GM19455 (cell line): Measurements from ENCODE around the gene RIPOR3.
"Not testable (repeated sequence)": the region's sequence is repeated elsewhere in the genome, so short reads cannot be mapped to it uniquely, and the experiment has no call there.

ENCODE experiments used
- ATAC-seq: cut with Tn5 transposase; IDR thresholded peaks from one replicate; pipeline ENCODE4 v1.9.1; 2021; ENCODE audit not compliant: unreplicated experiment

The RIPOR3 gene

DNA sequence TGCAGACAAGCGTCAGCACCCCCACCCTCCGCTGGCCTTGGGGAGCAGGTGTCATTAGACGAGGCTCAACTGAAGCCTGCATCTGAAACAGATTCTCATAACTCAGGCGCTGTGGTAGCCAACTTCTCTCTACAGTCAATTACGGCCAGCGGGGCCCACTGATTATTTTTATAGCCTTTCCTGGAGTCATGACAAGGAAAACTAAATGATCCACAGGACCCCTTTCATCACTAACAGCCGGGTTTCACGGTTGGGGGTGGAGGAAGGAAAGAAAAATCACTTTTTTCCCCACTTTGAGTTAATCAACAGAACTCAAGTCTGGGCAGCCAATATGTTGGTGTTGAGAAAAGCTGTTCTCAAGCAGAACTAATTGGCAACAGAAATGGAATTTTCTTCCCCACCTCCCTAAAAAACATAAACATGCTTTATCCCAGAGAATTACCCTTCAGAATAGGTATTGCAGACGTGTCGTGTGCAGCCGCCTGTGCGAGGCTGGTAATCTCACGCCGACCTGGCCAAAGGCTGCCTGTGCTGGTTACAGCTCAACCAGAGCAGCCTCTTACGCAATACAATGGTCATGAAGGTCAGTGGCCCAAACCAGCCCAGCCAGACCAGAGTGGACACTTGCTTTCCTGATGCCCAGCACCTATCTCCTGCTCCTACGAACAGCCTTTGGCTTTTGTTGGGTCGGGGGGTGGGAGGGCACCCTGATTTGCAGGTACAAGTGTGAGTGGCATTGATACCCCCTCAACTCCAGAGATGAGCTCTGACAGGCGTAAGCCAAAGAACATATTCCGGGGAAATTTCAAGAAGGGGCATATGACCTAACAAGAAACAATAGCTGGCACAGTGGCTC lies 11.0 kb downstream of the RIPOR3 start:
- ATAC-seq, result no peak

DNA sequence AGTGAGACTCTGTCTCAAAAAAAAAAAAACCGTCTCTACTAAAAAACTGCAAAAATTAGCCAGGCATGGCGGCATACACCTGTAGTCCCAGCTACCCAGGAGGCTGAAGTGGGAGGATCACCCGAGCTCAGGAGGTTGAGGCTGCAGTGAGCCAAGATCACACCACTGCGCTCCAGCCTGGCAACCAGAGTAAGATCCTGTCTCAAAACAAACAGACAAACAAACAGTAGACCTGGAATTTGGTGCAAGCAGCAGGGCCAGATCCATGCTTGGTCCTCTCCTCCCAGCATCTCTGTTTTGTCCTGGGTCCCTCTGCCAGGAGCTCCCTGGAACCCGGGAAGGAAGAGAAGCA lies 11.6 kb downstream of the RIPOR3 start:
- ATAC-seq, result no peak

DNA sequence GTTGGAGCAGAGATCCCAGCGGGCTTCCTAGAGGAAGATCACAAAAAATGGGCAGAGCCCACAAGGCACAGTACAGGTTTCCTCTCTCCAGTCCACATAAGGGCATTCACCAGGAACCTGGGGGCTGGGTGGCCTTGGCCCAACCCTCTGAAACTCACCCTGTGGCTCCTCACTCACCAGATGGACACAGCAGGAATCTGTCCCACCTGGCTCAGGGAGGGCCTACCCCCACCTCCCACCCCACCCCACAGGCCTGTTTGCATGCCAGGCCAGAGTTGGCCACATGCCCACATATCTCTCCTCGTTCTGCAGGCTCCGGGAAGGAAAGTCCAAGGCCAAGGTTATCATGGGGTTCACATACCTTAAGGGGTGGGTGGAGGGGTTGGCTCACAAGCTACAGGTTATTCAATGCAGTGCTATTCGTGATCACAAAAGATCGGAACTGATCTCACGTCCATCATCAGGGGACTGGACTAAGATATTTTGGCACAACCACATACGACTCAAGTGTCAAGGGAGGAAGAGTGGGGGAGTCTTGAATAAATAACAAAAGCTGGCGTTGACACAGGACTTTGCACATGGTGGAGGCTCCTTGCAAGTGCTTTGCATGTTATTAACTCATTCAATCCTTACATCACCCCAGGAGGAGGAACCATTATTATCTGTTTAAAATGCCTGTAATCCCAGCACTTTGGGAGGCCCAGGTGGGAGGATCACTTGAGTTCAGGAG lies 13.0 kb downstream of the RIPOR3 start:
- no peak for ATAC-seq

DNA sequence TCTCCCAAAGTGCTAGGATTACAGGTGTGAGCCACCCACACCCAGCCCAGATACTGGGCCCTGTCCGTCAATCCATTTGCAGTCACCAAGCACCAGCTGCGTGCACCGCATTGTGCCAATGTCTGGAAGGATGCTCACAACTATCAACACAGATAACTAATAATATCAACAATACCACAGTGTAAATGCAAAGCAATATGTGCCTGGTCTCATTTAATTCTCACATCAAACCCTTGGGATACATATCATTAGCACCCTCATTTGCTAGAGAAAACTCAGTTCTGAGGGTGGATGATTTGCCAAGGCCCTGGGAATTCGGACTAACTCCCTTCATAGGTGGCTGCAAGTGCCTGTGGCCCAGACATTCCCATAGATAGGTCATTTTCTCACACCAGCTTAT lies 14.5 kb downstream of the RIPOR3 start:
- ATAC-seq, result no peak

DNA sequence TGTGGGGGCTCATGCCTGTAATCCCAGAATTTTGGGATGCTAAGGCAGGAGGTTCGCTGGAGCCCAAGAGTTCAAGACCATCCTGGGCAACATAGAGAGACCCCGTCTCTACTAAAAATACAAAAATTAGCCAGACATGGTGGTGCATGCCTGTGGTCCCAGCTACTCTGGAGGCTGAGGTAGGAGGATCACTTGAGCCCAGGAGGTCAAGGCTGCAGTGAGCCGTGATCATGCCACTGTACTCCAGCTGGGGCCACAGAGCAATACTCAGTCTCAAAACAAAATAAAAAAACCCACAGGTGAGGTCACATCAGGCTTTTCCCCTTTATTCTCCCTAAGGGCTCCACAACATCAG lies 15.0 kb downstream of the RIPOR3 start:
- not testable (repeated sequence) for ATAC-seq

DNA sequence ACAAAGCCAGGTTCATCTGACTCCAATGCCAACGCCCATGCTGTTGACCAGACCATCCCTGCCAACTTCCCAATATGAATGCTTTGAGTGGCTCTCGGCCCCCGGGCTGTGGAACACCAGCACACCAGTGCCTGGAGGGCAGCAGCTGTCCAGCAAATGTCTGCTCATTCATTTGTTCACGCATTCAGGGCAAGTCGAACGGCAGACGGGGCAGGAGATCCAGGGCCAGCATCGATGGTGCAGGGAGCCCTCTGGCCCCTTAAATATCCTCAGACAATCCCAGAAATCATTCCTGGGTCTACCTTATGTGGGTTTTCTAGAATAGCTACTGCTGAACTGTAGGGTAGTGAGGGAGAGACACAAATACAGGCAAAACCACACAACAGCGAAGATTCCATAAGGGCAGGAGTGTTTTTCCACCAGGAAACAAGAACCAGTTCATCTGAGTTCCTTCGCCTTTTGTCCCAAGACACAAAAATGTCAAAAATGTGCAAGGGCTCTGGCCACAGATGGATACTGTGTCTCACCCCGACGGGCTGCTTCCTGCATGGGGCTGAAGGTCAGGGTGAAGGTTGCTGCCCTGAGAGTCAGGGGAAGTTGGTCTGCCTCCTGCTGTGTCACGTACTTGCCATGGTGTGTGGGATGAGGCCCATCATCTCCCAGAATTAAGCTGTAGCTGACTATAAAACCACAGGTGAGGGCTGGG lies 15.5 kb downstream of the RIPOR3 start:
- no peak for ATAC-seq

DNA sequence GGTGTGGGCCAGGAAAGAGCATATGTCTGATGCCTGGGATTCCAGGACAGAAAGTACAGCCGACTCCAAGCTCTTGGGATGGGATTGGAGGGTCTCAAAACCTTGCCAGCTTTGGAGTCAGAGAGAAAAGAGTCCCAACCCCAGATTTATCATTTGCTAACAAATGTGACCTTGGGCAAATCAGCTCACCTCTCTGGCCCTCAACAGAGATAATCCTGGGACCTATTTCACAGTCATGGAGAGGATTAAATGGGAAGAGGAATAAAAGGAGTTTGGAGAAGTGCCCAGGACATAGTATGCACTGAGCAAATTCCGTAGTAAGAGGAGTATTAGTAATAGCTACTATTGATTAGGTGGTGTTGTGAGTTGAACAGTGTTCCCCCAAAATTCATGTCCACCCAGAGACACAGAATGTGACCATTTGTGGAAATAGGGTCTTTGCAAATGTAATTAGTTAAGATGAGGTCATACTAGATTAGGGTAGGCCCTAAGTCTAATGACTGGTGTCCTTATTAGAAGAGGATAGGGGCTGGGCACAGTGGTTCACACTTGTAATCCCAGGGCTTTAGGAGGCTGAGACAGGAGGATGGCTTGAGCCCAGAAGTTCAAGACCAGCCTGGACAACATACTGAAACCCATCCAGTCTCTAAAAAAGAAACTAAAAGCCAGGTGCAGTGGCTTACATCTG lies 17.1 kb downstream of the RIPOR3 start:
- ATAC-seq, result no peak

DNA sequence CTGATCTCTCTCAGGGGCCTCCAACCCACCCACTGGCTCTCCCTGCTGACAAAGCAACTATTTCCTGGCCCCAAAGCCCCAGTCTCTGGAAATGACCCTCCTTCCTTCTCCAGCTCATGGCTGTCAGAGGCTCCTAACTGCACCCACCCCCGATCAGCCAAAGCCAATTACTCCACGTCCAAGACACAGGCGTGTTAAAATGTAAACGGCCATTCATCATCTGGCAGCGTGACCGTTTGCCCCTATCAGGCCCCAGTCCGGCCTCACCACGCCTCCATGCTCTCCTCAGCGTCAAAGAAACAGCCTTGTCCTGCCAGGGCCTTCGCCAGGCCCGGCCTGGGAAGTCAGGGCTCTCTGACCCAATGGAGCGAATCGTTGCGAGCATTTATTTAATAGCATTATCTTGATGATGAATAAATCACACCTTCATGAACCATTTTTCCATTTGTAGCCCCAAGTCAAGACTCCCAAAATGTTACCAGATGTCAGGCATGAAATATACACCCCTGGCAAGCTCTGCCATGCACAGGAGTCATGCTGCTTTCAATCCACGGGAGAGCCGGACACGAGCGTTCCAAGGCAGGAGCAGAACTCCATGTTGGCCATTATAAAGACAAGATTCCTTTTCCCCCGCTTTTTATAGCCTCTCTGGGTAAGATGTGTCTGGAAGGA lies 17.7 kb downstream of the RIPOR3 start:
- no peak for ATAC-seq

DNA sequence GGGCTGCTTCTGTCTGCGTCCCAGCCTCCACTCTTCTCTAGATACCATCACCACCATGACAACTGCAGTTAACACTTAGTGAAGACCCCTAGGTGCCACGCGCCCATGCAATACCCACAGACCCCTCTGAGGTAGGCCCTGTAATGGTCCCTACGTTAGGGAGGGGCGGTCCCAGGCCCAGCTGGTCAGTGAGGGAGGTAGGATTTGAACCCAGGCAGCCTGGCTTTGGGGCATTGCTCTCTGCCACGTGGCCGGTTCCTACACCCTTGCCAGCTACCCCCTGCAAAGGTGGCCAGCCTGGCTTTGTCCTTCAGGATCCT lies 18.2 kb downstream of the RIPOR3 start:
- no peak for ATAC-seq

DNA sequence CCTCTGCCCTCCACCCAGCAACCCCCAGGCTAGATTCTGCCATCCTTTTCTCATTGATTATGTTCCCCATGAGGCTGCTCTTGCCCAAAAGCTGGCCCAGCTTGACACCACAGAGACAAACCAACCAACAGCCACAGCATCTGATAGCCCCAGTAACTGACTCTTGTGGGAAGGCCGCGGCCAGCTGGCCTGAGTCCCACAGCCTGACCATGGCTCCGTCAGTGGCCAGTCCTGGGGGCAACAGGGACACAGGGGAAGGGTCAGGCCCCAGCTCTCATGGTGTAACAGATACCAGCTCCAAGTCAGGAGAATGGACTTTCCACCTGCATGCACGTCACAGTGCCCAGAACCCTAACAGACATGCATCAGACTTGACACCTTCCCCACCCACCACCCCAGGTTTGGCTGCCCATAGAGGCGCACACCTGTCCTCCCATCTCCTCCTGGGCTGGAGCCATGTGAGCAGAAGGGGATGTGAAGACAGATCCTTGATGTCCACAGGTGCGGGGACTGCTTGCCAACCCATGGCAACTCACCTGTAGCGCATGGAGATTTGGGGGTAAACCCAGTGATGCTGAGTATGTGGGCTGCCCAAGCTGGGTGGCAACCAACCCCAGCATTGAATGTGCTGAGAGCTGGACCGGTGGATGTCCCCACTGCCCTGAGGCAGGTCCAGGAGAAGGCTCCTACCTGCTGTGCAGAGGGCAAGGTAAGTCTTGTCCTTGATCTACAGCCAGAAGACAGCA lies 18.8 kb downstream of the RIPOR3 start:
- no peak for ATAC-seq

DNA sequence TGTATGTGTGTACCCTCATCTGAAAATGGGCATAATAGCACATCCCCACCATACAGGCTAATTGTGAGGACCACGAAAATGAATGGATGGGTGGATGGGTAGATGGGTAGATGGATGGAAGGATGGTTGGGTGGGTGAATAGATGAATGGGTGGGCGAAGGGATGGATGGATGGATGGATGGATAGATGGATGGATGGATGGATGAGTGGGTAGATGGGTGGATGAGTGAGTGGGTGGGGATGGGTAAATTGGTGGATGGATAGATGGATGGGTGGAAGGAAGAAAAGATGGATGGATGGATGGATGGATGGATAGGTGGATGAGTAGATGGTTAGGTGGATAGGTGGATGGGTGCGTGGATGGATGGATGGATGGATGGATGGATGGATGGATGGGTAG lies 19.7 kb downstream of the RIPOR3 start:
- no peak for ATAC-seq

DNA sequence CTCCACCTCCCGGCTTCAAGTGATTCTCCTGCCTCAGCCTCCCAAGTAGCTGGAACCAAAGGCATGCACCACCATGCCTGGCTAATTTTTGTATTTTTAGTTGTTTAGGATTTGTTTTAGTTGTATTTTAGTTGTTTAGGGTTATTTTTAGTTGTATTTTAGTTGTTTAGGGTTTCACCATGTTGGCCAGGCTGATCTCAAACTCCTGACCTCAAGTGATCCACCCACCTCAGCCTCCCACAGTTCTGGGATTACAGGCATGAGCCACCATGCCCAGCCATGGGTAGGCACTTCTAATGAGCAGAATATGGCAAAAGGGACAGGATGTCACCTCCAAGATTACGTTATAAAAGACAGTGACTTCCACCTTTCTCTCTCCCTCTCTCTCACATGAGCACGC lies 20.3 kb downstream of the RIPOR3 start:
- not testable (repeated sequence) for ATAC-seq

DNA sequence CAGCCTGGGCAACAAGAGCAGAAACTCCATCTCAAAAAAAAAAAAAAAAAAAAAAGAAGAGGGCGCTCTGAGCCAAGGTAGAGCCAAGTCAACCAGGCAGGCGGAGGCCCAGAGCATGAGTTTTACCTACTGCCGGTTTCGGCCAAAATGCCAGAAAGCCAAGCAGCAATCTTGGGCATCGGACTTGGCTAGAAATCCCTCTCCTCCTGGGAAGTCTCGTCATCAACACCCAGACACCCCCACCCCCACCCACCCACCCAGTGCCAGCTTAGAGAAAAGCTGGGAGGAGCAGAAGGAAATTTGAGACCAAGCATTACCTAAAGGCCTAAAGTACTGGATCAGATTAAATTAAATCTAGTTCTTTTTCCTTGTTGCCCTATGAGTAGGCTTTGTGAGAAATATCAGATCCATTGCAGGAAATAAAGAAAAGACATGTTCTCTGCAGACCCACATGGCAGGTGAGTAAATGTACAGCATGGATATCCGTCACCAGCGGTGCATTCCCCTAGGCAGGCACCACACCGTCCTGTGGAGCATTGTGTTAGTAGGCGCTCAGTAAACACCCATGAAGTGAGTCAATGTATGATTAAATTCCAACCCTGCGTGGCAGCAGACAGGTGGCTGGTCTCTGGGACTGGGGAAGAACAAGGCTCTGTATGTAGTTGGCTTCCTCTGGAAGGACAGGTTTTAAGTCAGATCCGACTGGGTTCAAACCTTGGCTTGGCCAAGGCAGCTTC lies 21.0 kb downstream of the RIPOR3 start:
- no peak for ATAC-seq

DNA sequence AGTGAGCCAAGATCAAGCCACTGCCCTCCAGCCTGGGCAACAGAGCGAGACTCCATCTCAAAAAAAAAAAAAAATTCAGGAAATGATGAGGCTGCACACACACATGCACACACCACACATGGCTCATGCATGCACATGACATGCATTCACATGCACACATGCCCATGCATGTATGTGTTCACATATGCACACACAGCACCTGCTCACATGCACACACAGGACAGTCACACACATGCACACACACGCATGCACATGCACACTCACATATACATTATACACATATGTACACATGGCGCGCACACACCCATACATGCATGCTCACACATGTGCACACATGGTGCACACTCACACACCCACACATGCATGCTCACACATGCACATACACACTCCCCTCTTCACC lies 22.5 kb downstream of the RIPOR3 start:
- ATAC-seq, result no peak

DNA sequence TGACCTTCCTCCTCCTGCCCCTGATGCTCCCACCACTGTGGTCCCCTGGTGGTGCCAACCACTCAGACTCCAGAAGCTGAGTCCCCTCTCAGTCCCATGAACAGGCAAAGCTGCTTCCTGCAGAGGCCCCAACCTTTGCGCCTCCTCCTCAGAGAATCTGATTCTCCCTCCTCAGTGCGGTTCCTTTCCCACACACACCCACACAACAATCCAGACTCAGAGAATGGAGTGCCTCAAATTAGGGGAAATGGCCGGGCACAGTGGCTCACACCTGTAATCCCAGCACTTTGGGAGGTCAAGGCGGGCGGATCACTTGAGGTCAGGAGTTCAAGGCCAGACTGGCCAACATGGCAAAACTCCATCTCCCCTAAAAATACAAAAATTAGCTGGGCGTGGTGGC lies 23.0 kb downstream of the RIPOR3 start:
- no peak for ATAC-seq

DNA sequence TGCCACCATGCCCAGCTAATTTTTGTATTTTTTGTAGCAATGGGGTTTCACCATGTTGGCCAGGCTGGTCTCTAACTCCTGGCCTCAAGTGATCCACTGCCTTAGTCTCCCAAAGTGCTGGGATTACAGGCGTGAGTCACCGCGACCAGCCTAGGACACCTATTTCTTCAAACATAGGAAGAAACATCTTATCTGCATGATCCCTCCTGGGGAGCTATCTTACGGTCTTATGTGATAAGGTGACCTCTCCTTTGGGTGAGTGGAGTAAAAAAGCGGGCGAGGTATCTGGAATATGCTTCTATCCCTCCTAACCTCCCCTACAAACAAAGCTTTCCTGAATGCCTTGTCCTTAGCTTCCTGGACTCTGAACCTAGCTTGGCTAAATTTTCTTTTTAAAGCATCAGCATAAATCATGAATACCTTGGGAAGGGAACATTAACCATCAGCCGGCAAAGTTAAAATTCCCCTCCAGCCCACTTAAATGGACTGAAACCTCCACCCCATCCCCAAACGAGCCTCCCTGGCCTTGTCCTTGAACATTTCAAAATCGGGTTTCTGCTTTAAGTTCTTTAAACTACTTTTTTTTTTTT lies 24.5 kb downstream of the RIPOR3 start:
- ATAC-seq, result no peak

DNA sequence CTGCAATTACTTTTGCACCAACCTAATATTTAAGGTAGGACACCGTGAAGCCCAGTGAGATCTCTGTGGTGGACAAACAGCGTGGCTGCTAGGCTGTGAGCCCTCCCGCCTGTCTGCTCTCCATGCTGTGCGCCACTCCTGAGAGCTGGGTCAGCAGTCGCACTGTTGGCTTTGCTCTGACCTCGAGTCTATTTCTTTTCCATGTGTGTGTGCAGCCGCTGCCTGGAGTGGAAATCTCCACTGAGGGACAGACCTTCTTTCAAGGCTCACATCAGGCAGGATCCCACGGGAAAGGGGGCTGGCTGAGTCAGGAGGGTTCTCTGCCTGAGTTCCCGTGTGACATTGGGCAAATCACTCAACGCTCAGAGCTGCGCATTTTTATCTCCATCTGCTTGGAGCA lies 27.1 kb downstream of the RIPOR3 start:
- ATAC-seq, result no peak

DNA sequence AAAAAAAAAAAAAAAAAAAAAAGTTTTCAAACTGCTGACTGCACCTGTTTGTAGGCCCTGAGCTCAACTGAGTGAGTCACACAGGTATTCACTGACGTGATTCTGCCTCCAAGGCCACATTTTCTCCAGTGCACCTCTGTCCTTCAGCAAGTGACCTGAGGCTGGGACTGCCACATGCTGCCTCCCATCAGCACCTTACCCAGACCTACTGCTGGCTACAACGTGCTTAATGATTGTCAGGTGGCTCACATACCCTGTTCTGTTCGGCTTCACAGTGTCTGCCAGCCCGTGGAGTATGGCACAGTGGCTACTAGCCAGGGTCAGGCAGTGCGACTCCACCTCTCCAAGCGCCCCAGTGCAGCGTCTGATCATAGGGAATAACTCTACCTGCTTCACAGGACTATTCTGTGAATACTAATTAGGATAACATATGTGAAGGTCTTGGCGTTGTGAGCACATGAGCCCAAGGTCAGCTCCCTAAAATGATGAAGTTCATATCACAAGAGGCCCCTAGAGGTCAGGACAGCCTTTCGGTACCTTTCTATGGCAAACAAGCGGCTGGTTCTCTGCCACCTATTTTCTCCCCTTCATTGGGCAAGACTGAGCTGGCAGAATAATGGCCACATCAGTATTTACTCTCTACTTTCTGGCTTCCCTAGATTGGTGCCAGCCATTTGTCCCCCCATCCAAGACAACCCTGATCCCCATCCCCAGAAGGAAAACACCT lies 28.1 kb downstream of the RIPOR3 start:
- no peak for ATAC-seq
